ENCODE measurements around the gene MTOR.
"Not testable (repeated sequence)": the region's sequence is repeated elsewhere in the genome, so short reads cannot be mapped to it uniquely, and the experiment has no call there.

MTOR gene

DNA sequence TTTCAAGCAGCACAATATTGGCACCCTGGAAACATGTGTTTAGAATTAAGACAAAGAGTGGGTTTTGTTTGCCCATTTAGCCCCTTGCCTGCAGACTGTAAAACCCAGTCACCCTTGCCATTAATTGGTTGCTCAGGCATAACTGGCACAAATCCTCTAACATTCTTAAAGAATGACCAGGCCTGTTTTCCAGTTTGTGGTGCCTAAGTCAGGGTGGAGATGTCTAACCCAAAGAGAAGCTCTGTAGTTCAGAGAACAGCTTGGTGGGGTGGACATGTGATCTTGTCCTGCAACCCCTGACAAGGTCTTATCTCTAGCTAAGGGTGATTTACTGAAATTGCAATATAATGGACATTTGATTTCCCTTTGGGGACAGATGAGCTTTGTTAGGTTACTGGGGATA is 82.0 kb downstream of the MTOR start:
- DNase-seq (ENCODE audit: low spot score) = peak; percentile 72

GRCh38 chr1:11179749-11180148 is 82.6 kb downstream of the MTOR start:
- peak; percentile 35 for DNase-seq (ENCODE audit: low spot score)

- no peak for DNase-seq (ENCODE audit: low spot score)
Observed at GRCh38 chr1:11179125-11179524, 83.2 kb downstream of the MTOR start.

DNA sequence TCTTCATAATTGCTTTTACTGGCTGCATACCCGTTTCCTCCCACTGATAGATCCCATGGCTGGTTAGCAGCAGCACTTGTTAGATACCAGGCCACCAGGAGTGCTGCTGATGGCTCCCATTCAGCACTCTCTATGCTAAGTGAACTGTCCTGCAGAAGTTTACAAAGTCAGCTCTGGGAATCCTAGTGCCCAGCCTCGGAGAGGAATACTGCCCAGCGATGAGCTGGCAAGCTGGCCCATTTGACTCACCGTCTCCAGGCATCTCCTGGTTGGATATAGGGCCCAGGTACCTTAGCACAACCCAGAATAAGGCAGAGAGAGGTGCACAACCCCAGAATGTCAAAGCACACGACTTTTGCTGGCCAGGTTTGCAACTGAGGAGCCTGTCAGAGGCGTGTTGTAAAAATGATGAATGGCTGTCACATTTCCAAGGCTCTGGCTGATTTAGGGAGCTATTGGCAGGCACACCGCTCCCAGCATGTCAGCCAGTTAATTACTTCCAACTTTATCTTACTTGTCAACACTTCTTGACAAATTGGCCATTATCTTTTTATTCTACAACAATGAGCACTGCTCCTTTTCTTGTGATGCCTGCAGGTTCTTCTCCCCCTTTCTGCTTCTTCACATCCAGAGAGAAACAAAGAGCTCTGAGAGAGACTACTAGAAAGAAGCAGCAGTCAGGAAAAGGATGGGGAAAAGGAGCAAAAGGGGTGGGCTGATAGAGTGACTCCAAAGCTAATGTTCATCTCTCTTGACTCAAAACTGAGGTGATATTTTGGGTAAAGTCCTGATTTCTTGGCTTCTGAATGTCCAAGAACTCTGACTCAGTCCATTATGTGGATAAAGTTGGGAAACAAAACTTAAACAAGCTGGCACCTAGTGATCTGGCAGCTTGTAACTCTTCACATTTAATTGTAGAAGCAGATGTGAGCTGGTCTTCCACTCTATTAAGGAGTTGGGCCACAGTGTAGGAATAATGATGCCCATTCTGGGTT is 84.0 kb downstream of the MTOR start:
- DNase-seq (ENCODE audit: low spot score) = peak; percentile 24

DNA sequence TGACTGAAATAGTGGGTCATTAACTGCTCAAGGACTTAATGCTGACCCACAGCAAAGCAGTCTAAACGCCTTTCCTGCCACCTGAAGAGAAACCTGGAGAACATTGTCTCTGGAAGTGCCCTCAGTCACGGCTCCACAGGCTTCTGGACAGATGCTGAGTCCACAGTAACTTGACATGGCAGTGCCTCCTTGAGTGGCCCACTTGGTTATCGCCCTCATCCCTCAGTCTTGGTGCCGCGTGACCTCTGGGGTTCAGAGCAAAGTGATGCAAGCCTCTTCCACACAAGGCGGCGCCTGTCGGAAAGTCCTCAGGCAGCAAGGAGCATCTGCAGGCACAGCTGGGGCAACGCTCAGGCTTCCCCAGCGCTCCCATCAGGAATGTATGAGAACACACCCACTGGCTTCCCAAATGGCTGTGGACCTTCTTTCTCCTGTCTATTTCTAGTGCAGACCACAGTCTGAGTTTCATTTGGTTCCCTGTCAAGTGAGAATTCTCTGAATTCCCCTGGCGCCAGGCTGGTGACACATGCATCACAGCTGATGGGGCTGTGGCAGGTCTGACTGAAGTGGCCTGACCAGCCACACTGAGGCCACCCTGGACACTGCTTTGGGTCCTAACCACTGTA is 86.2 kb downstream of the MTOR start:
- DNase-seq (ENCODE audit: low spot score) = peak; percentile 58

- DNase-seq (ENCODE audit: low spot score) = no peak
Observed at GRCh38 chr1:11175461-11175860, 86.9 kb downstream of the MTOR start.

- DNase-seq (ENCODE audit: low spot score) = no peak
Observed at GRCh38 chr1:11174261-11174942, 87.9 kb downstream of the MTOR start.

DNA sequence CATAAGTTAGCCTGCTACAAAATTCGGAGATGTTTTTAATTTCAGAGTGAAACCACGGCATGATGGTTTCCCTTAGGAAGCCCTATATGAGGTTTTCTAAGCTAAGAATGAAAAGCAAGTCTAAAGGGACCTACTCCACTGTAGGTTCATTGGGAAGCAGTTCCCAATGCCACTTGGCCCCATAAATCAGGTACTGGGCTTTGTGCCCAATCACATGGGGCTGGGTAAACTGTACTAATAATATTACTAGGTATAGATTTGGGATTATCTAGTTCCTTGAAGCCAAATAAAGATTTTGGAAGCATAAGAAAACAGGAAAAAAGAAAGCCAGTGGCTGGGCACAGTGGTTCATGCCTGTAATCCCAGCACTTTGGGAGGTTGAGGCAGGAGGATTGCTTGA is 92.2 kb downstream of the MTOR start:
- no peak for DNase-seq (ENCODE audit: low spot score)

GRCh38 chr1:11169202-11169601 is 93.1 kb downstream of the MTOR start:
- no peak for DNase-seq (ENCODE audit: low spot score)

- no peak for DNase-seq (ENCODE audit: low spot score)
Observed at GRCh38 chr1:11168731-11169130, 93.6 kb downstream of the MTOR start.

DNA sequence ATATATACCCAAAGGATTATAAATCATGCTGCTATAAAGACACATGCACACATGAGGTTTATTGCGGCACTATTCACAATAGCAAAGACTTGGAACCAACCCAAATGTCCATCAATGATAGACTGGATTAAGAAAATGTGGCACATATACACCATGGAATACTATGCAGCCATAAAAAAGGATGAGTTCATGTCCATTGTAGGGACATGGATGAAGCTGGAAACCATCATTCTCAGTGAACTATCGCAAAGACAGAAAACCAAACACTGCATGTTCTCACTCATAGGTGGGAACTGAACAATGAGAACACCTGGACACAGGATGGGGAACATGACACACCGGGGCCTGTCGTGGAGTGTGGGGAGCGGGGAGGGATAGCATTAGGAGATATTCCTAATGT is 95.6 kb downstream of the MTOR start:
- DNase-seq (ENCODE audit: low spot score) = not testable (repeated sequence)

DNA sequence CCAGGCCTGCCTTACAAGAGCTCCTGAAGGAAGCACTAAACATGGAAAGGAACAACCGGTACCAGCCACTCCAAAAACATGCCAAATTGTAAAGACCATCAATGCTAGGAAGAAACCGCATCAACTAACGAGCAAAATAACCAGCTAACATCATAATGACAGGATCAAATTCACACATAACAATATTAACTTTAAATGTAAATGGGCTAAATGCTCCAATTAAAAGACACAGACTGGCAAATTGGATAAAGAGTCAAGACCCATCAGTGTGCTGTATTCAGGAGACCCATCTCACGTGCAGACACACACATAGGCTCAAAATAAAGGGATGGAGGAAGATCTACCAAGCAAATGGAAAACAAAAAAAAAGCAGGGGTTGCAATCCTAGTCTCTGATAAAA is 99.6 kb downstream of the MTOR start:
- DNase-seq (ENCODE audit: low spot score) = not testable (repeated sequence)

- DNase-seq (ENCODE audit: low spot score) = peak; percentile 85
Observed at GRCh38 chr1:11158720-11159321, 103.5 kb downstream of the MTOR start.

- no peak for DNase-seq (ENCODE audit: low spot score)
Observed at GRCh38 chr1:11158291-11158690, 104.1 kb downstream of the MTOR start.

- peak; percentile 70 for DNase-seq (ENCODE audit: low spot score)
Observed at GRCh38 chr1:11157867-11158266, 104.5 kb downstream of the MTOR start.

- DNase-seq (ENCODE audit: low spot score) = no peak
Observed at GRCh38 chr1:11157394-11157793, 105.0 kb downstream of the MTOR start.

DNA sequence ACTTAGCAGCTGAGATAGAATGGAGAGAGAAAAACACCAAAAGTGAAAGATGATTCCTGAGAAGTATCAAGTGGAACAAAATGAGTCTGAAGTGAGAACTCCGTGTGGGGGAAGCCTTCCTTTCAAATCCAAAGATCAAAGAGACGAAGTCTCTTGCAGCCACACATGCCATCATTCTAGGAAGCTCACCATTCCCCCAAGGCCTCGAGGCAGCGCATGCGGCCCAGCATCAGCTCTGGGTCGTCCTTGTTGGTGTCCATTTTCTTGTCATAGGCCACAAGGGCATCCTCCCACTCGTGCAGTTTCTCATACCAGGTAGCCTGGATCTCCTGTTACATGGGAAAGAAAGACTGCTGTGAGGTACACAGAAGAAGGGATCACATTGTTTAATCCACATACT is 105.4 kb downstream of the MTOR start:
- no peak for DNase-seq (ENCODE audit: low spot score)

- no peak for DNase-seq (ENCODE audit: low spot score)
Observed at GRCh38 chr1:11156441-11156840, 105.9 kb downstream of the MTOR start.

- no peak for DNase-seq (ENCODE audit: low spot score)
Observed at GRCh38 chr1:11153184-11153583, 109.2 kb downstream of the MTOR start.

GRCh38 chr1:11152755-11153154 is 109.6 kb downstream of the MTOR start:
- DNase-seq (ENCODE audit: low spot score) = no peak

GRCh38 chr1:11151826-11152612 is 110.3 kb downstream of the MTOR start:
- no peak for DNase-seq (ENCODE audit: low spot score)

GRCh38 chr1:11151114-11151513 is 111.2 kb downstream of the MTOR start:
- DNase-seq (ENCODE audit: low spot score) = no peak

Data from AG20443 (cell line).